Endothelial cell of umbilical vein (primary cell): Measurements from ENCODE around the gene SORCS3. TPM values are rescaled to one million over a fixed set of nuclear protein-coding genes. Genes with fewer than 3 reads are reported as not detected.

Experiments used
- BruUV-seq: library from RNA; stranded (reverse); fragments of 400-500 nt; replicated peaks from 2 replicates; lab custom pipeline; 2021; lab: Mats Ljungman, UMichigan
- CTCF ChIA-PET: fragments of 300-600, 350-600 bp; sonication (Branson Sonifier 250); formaldehyde crosslinking; loops from one replicate; lab custom pipeline; 2021; ENCODE audit warnings: antibody characterized with exemption, inconsistent platforms; lab: Charles Lee
- POLR2A ChIA-PET: fragments of 300-600, 350-600 bp; sonication (Branson Sonifier 250); formaldehyde crosslinking; loops from one replicate; lab custom pipeline; 2021; ENCODE audit warnings: antibody characterized with exemption, inconsistent platforms; lab: Charles Lee
- DNase-seq: peaks from one replicate; pipeline ENCODE4 v3.0.0-alpha.2; 2011; ENCODE audit warnings: low read depth, low spot score
- FAIRE-seq: peaks from 2 replicates; lab custom pipeline; 2011; peaks lifted over from hg19 to GRCh38; lab: Jason Lieb, UNC
- H2AFZ ChIP-seq: 2 replicates; pipeline ENCODE4 v1.6.0; 2012; ENCODE audit warnings: low read depth, low read length, control low read depth, inconsistent platforms
- H3K27ac ChIP-seq: 2 replicates; pipeline ENCODE4 v1.5.1; 2011; ENCODE audit warnings: low read depth, mild to moderate bottlenecking, control low read depth, low read length, moderate library complexity; ENCODE audit not compliant: insufficient read depth
- H3K27me3 ChIP-seq, 2 experiments: 2 replicates each; pipeline versions ENCODE4 v1.6.0 to v1.6.1; 2011; ENCODE audit warnings: low read length in 2 of 2, mixed read lengths in 1 of 2; ENCODE audit not compliant: control insufficient read depth in 2 of 2, insufficient read depth in 2 of 2
- H3K36me3 ChIP-seq, 2 experiments: 2 replicates in 1 of 2; 3 replicates in 1 of 2; pipeline ENCODE4 v1.5.1; 2011; ENCODE audit warnings: low read length in 2 of 2, mild to moderate bottlenecking in 1 of 2, moderate library complexity in 1 of 2; ENCODE audit not compliant: control insufficient read depth in 2 of 2, insufficient read depth in 2 of 2; ENCODE audit errors: extremely low read depth in 1 of 2
- H3K4me1 ChIP-seq: 3 replicates; pipeline ENCODE4 v1.5.1; 2011; ENCODE audit warnings: mild to moderate bottlenecking, low read length; ENCODE audit not compliant: control insufficient read depth, insufficient read depth; ENCODE audit errors: extremely low read depth
- H3K4me2 ChIP-seq: 2 replicates; pipeline ENCODE4 v1.6.1; 2011; ENCODE audit warnings: low read length, control low read depth, mixed read lengths; ENCODE audit not compliant: insufficient read depth
- H3K4me3 ChIP-seq, 3 experiments: fragments of 200-600 bp in 1 of 3; sonication (generic), shearing (Covaris generic) in 1 of 3; replicated peaks in 1 of 3; 2 replicates each; pipeline ENCODE4 v1.5.1; 2011 to 2016; ENCODE audit warnings: control low read depth in 3 of 3, low read length in 3 of 3, mild to moderate bottlenecking in 2 of 3, inconsistent platforms in 1 of 3, low read depth in 1 of 3, moderate library complexity in 1 of 3; ENCODE audit not compliant: insufficient read depth in 1 of 3
- H3K79me2 ChIP-seq: 2 replicates; pipeline ENCODE4 v1.6.0; 2012; ENCODE audit warnings: low read length, inconsistent platforms; ENCODE audit not compliant: control insufficient read depth, insufficient read depth
- H3K9ac ChIP-seq: replicated peaks from 2 replicates; pipeline ENCODE3; 2011; ENCODE audit warnings: low read length, control low read depth; ENCODE audit not compliant: insufficient read depth; ENCODE audit errors: extremely low read depth
- H3K9me1 ChIP-seq: replicated peaks from 3 replicates; pipeline ENCODE4 v1.6.0; 2011; ENCODE audit warnings: mild to moderate bottlenecking, low read length; ENCODE audit not compliant: control insufficient read depth, insufficient read depth; ENCODE audit errors: extremely low read depth
- H3K9me3 ChIP-seq: replicated peaks from 2 replicates; pipeline ENCODE4 v1.5.1; 2012; ENCODE audit warnings: low read length, inconsistent platforms; ENCODE audit not compliant: control insufficient read depth, insufficient read depth
- H4K20me1 ChIP-seq: replicated peaks from 2 replicates; pipeline ENCODE3; 2011; ENCODE audit warnings: mild to moderate bottlenecking, low read length; ENCODE audit not compliant: control insufficient read depth, insufficient read depth; ENCODE audit errors: extremely low read depth
- EZH2 ChIP-seq: IDR thresholded peaks from 2 replicates; pipeline ENCODE4 v1.6.1; 2012; ENCODE audit warnings: borderline replicate concordance, low read depth, mild to moderate bottlenecking, moderate library complexity, low read length, inconsistent platforms; ENCODE audit not compliant: severe bottlenecking
- FOS ChIP-seq: IDR thresholded peaks from 2 replicates; pipeline ENCODE4 v1.6.1; 2011; ENCODE audit warnings: mild to moderate bottlenecking, low read length, moderate library complexity, borderline replicate concordance; ENCODE audit not compliant: insufficient read depth
- GATA2 ChIP-seq: IDR thresholded peaks from 2 replicates; pipeline ENCODE4 v1.7.0; 2011; ENCODE audit warnings: low read depth, mild to moderate bottlenecking, moderate library complexity, mixed read lengths, low read length; ENCODE audit not compliant: insufficient read length, insufficient read depth
- MAX ChIP-seq: IDR thresholded peaks from 2 replicates; pipeline ENCODE4 v1.6.1; 2011; ENCODE audit not compliant: insufficient read depth, insufficient read length
- POLR2A ChIP-seq: IDR thresholded peaks from 2 replicates; pipeline ENCODE4 v1.6.1; 2012; ENCODE audit warnings: low read depth, mild to moderate bottlenecking, control low read depth, low read length
- POLR2AphosphoS5 ChIP-seq: IDR thresholded peaks from 2 replicates; pipeline ENCODE4 v1.6.1; 2012; ENCODE audit warnings: low read depth, mild to moderate bottlenecking, control low read depth, low read length, moderate library complexity; ENCODE audit not compliant: insufficient read depth
- dilution Hi-C: fragments of 300-500 bp; cut with MboI; formaldehyde crosslinking; loops from one replicate; pipeline ENCODE4 v1.15.0; 2019; ENCODE audit warnings: low sequenced_read_pairs; ENCODE audit not compliant: extremely low pct_ligation_motif_present
- intact Hi-C: fragments of 100-400 bp; cut with micrococcal nuclease; formaldehyde crosslinking; loops from one replicate; pipeline ENCODE4 v1.10.0; 2022
- polyA plus RNA-seq, 4 experiments: library from polyadenylated mRNA; depleted of rRNA in 3 of 4; stranded (reverse) in 3 of 4; unstranded in 1 of 4; fragments of >200 nt; gene quantifications; 2 replicates each; pipeline versions ENCODE4 v1.2.1 to v1.2.3, GENCODE V29; 2011 to 2012; ENCODE audit warnings: missing spikeins in 1 of 4
- total RNA-seq: library from RNA; stranded (reverse); gene quantifications from 2 replicates; pipeline ENCODE4 v1.2.3, GENCODE V29; 2021

SORCS3 gene
- total and polyA plus RNA-seq, 2 donors (not counting 3 experiments of a cell fraction or from before 2014, with no cell fraction given) = not detected

- Histone ChIP-seq H3K4me2 (no peak overlapping the region), H3K9ac (no peak overlapping the region), H3K79me2 (no peaks in the 10 kb centered on the region), H3K27ac (no peak overlapping the region), H3K27me3 (no peaks in the 10 kb centered on the region), H3K36me3 (no peaks in the 10 kb centered on the region), H3K4me3 (no peak overlapping the region), H4K20me1 (no peaks in the 10 kb centered on the region), H3K9me3 (peaks cover 5% of the 10 kb centered on the region), H3K9me1 (no peaks in the 10 kb centered on the region), H2AFZ (no peak overlapping the region), H3K4me1 (no peaks in the 10 kb centered on the region)
- TF ChIP-seq EZH2 (no peak), POLR2A (no peak), GATA2 (no peak)
- POLR2A ChIA-PET = no interaction called here
- dilution Hi-C loops = no loop called here
- FAIRE-seq = no peak
- CTCF ChIA-PET = no interaction called here
- BruUV-seq = no TSS peak
- no peak for DNase-seq
- intact Hi-C loops = no loop called here
These were observed 91.1 kb downstream of the SORCS3 start for GRCh38 chr10:104732222-104732621.

- Histone ChIP-seq H4K20me1 (no peaks in the 10 kb centered on the region), H3K79me2 (no peaks in the 10 kb centered on the region), H3K36me3 (no peaks in the 10 kb centered on the region), H2AFZ (no peak overlapping the region), H3K4me2 (no peak overlapping the region), H3K4me3 (no peak overlapping the region), H3K27ac (no peak overlapping the region), H3K27me3 (no peaks in the 10 kb centered on the region), H3K4me1 (no peaks in the 10 kb centered on the region), H3K9ac (no peak overlapping the region), H3K9me3 (peaks cover 5% of the 10 kb centered on the region), H3K9me1 (no peaks in the 10 kb centered on the region)
- intact Hi-C loops (no loop called here), dilution Hi-C loops (no loop called here)
- ChIA-PET CTCF (no interaction called here), POLR2A (no interaction called here)
- no peak for FAIRE-seq
- no TSS peak for BruUV-seq
- no peak for TF ChIP-seq POLR2AphosphoS5
- TF ChIP-seq MAX = no peak
- no peak for TF ChIP-seq FOS
- no peak for TF ChIP-seq POLR2A
- no peak for TF ChIP-seq EZH2
- DNase-seq = no peak
These were observed 93.3 kb downstream of the SORCS3 start for GRCh38 chr10:104734433-104734832.
